T-helper 2 cell (primary cell): ENCODE data around the gene ZNF821.
"Not testable (repeated sequence)": the region's sequence is repeated elsewhere in the genome, so short reads cannot be mapped to it uniquely, and the experiment has no call there.

Source experiments
- DNase-seq, 5 experiments: peaks; one replicate each; pipeline versions ENCODE4 v3.0.0 to v3.0.0-alpha.2; 2012 to 2022

The ZNF821 gene

GRCh38 chr16:71855937-71856662 is 27.9 kb downstream of the ZNF821 start:
- DNase-seq, result peak in 2 of 5 experiments; percentile 49 to 81

GRCh38 chr16:71854369-71854948 is 29.5 kb downstream of the ZNF821 start:
- DNase-seq, result no peak

GRCh38 chr16:71853413-71853812 is 30.6 kb downstream of the ZNF821 start:
- DNase-seq, result no peak

DNA sequence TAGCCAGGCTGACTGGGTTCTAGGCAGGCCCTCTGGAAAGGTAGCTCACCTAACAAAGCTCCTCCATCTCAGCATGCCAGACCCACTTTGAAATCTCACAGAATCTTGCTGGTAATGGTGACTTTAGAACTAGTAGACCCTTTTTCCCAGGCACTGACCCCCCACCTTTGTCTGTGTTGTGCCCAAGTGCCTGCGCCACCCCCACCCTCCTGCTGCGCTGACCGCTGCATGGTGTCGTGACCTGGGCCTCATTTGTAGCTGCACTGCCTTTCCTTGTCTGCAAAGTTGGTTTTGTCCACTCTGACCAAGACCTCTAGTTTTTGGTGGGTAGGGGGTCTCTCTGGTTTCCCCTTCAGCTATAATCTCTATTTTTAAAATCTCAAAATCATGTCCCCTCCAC is 31.4 kb downstream of the ZNF821 start:
- no peak for DNase-seq

DNA sequence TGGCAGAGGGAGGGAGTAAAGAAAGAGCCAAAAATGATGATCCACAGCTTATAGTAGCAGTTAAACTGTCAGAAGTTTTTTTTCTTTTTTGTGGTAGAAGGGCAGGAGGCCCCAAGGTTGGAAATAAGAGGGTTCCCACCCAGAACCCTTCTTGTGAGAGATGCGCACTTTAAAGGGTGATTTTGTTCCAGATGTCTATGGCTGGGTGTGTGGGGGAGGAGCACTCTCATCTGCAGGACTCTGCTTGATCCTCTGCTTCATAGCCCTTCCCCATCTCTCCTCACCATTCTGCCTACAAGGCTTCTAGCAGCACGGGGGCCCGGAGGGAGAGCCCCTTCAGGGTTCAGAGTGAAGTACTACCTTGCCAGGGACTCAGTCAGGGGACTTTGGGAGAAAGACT is 31.8 kb downstream of the ZNF821 start:
- no peak for DNase-seq

- DNase-seq, result no peak
Measured at GRCh38 chr16:71851746-71852145, 32.2 kb downstream of the ZNF821 start.

- no peak for DNase-seq
Measured at GRCh38 chr16:71848622-71849021, 35.4 kb downstream of the ZNF821 start.

GRCh38 chr16:71847096-71847495 is 36.9 kb downstream of the ZNF821 start:
- no peak for DNase-seq

DNA sequence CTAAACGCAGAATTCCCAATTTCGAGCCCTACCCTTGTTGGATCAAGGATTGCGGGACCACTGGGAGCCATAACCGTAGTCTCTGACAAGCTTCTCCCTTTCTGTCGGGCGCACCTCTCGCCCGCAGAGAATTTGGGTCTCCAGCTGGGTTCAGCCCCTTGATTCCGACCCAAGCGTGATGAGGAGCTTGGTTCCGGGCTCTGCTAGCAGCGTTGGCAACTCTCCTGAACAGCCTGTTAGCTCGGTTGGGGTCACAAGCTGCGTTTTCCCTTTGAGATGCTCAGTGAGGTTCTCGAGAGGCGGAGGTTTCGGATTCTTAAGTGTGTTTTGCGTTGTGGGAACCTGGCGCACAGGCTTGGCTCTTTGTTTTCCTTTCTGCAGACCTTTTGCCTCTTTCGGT is 37.6 kb downstream of the ZNF821 start:
- peak in 1 of 5 experiments; percentile 39 for DNase-seq

DNA sequence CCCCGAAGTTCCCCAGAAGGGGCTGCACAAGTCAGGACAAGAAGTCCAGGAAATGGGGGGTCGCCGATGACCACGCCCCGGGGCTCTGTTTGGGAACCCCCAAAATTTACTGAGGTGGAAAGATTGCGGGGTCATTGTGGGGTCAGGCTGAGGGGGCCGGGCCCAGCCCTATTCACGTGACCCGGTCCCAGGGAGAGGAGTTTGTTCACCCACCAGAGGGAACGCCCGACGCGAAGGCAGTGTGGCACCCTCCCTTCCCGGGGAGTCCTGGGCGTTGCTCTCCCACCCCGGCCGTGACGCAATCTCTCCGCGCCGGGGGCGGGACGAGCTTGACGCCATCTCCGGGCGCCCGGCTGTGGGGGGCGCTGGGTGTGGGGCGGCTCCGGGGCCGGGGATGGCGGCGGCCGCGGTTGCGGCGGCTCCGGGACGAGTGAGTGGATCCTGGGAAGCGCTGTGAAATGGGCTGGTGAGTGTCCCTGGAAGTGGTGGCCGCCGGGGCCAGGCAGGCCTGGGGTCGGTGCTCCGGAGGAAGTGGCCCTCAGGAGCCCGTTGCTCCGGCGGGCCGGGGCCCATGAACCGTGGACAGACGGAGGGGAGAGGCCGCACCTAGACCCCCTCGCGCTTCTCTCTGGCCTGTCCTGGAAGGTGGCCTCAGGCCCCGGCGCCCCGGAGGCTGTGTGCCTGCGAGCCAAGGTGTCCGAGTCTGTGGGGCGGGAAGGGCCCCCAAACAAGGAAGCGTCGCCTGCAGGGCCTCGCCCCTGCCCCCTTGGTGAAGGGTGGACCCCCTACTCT is 38.1 kb downstream of the ZNF821 start, which contains the start of gene ATXN1L:
Gene ATXN1L, plus strand, starts transcription at position 338 of the 792 bp plus-strand sequence. CDS start 3,765 bp downstream, outside the sequence.
- DNase-seq, result peak; percentile 87 to 96 (median 89)

DNA sequence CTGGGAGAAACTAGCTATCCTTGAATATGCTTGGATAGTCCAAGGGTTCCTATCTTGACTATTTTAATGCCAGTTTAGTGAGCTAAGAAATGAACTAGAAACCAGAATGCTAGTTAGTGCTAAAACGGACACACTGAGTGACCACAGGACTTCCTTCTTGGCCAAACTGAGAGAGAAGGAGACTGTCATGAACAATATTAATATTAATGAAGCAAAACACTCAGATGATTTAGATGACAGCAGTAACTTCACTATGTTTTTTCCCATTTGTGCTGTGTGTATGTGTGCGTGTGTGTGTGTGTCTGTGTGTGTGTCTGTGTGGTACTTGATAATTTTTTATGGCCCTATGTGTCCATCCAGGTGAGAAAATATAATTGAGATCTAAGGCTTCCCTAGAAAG is 40.4 kb downstream of the ZNF821 start:
- DNase-seq, result no peak

DNA sequence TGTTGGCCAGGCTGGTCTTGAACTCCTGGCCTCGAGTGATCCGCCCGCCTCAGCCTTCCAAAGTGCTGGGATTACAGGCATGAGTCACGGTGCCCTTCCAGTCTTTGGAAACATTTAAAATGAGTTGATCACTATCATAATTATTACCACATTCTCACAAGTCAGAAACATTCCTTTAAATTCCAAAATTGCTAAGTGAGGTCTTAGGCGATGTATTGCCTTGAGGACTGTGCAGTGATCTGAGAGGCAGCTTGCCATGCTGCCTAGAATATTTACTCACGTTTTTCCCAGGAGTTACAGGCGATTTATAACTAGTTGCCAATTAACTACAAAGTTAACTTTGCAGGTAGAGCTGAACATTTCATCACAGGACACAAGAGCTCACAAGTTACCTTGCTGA is 43.9 kb downstream of the ZNF821 start:
- DNase-seq, result no peak

DNA sequence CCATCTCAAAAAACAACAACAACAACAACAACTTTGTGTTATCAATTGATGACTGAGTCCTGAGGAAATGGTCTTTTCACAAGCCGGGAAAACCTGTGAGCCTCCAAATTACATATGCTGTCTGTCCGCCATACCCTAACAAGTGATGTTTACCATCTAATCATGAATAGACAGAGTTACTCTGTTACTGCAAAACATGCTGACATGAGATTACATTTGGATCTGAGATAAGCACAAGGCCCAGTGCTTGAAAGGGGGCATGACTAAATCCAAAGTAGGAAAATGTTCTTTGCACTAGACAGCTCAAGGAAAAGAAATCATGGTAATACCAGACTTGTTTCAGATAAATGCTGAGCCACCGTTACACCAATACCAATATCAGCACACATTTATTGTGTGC is 46.8 kb downstream of the ZNF821 start:
- no peak for DNase-seq

GRCh38 chr16:71834291-71834690 is 49.7 kb downstream of the ZNF821 start:
- peak in 1 of 5 experiments; percentile 33 for DNase-seq

GRCh38 chr16:71832112-71832511 is 51.9 kb downstream of the ZNF821 start:
- DNase-seq, result not testable (repeated sequence)

DNA sequence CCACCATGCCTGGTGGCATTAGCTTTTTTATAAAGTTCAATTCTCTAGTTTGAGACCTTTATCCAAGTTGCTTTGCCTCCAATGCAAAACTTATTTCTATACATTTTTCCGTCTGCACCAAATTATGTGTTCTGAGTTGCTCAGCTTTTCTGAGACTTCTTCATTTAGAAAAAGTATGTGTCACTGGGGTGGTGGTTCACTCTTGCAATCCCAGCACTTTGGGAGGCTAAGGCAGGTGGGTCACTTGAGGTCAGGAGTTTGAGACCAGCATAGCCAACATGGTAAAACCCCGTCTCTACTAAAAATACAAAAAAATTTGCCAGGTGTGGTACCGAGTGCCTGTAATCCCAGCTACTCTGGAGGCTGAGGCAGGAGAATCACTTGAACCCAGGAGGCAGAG is 52.3 kb downstream of the ZNF821 start:
- not testable (repeated sequence) for DNase-seq

GRCh38 chr16:71830359-71830758 is 53.6 kb downstream of the ZNF821 start:
- DNase-seq, result peak in 1 of 5 experiments; percentile 28

DNA sequence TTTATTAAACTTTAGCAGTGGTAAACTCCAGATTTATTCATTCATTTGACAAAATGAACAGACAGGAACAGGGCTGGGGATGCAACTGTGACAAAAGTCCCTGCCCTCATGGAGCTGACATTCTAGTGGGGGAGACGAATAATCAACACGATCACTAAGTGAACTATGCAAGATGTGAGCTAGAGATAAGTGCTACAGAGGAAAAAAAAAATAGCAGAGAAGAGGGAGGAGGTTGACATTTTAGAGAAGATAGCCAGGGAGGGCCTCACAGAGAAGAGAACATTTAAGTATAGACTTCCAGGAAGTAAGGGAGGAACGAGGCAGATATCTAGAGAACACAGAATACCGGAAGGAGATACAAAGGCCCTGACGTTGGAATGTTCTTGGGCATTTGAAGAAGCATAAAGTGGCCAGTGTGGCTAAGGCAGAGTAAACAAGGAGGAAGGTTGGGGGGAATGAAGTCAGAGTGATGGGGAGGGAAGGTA is 57.4 kb downstream of the ZNF821 start:
- no peak for DNase-seq

DNA sequence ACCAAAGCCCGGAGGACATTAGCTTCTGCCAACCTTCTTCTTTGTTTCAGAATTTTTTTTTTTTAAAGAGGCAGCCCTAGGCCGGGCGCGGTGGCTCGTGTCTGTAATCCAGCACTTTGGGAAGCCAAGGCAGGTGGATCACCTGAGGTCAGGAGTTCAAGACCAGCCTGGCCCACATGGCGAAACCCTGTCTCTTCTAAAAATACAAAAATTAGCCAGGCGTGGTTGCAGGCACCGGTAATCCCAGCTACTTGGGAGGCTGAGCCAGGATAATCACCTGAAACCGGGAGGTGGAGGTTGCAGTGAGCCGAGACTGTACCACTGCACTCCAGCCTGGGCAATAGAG is 66.9 kb downstream of the ZNF821 start:
- not testable (repeated sequence) for DNase-seq

DNA sequence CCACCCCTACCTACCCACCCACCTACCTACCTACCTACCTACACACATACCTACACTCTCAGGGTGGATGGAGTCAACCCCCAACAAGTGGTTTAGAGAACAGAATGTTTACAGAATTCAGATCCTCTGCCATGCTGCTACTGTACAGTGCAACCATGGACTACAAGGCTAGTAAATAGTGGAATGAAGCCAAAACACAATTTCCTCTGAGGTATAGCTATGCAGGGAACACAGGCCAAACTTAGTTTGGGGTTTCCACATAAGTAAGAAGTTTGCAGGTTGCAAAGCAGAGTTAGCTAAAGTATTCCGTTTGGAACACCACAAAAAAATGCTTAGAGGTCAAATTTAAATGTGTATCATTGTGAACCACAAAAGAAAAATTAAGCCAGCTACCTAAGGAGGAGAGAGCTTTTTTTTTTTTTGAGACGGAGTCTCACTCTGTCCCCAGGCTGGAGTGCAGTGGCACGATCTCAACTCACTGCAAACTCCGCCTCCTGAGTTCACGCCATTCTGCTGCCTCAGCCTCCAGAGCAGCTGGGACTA is 72.7 kb downstream of the ZNF821 start:
- DNase-seq, result peak in 1 of 5 experiments; percentile 28

DNA sequence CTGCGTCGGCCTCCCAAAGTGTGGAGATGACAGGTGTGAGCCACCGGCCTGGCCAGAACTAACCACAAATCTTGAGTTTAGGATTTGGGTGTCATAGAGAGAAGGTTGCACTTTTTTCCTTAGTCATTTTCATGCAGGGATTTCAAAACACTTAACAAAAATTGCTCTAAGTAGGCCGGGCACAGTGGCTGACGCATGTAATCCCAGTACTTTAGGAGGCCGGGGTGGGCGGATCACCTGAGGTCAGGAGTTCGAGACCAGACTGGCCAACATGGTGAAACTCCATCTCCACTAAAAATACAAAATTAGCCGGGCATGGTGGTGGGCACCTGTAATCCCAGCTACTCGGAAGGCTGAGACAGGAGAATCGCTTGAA is 73.8 kb downstream of the ZNF821 start:
- DNase-seq, result not testable (repeated sequence)
